Measurements from ENCODE around the gene C12orf57. TPM values are rescaled to one million over a fixed set of nuclear protein-coding genes. Genes with fewer than 3 reads are reported as not detected.

Gene C12orf57
- total RNA-seq, 1 donor from 2014 or later: 236 TPM

- peaks cover 4% of the 10 kb centered on the region for H3K36me3 ChIP-seq (ENCODE audit: control insufficient read depth, insufficient read depth, low read length)
- no peak for TF ChIP-seq CTCF (IDR thresholded peaks at IDR 0.05; ENCODE audit: insufficient read depth, low read length, poor library complexity, severe bottlenecking)
- no peaks in the 10 kb centered on the region for H3K27me3 ChIP-seq (ENCODE audit: control insufficient read depth, insufficient read depth, low read length)
- no peak overlapping the region for H3K4me3 ChIP-seq (ENCODE audit: low read depth, low read length)
- DNase-seq (ENCODE audit: low read depth): no peak
Observed at GRCh38 chr12:6979021-6979420, 35.2 kb downstream of the C12orf57 start.

GRCh38 chr12:6979453-6979852, 35.6 kb downstream of the C12orf57 start:
- no peaks in the 10 kb centered on the region for H3K27me3 ChIP-seq (ENCODE audit: control insufficient read depth, insufficient read depth, low read length)
- DNase-seq (ENCODE audit: low read depth): no peak
- H3K36me3 ChIP-seq (ENCODE audit: control insufficient read depth, insufficient read depth, low read length): peaks cover 4% of the 10 kb centered on the region
- no peak overlapping the region for H3K4me3 ChIP-seq (ENCODE audit: low read depth, low read length)
- TF ChIP-seq CTCF (IDR thresholded peaks at IDR 0.05; ENCODE audit: insufficient read depth, low read length, poor library complexity, severe bottlenecking): no peak

- peaks cover 4% of the 10 kb centered on the region for H3K36me3 ChIP-seq (ENCODE audit: control insufficient read depth, insufficient read depth, low read length)
- no peak for TF ChIP-seq CTCF (IDR thresholded peaks at IDR 0.05; ENCODE audit: insufficient read depth, low read length, poor library complexity, severe bottlenecking)
- no peak for DNase-seq (ENCODE audit: low read depth)
- no peaks in the 10 kb centered on the region for H3K27me3 ChIP-seq (ENCODE audit: control insufficient read depth, insufficient read depth, low read length)
- H3K4me3 ChIP-seq (ENCODE audit: low read depth, low read length): no peak overlapping the region
Observed at GRCh38 chr12:6980075-6980474, 36.3 kb downstream of the C12orf57 start.

- Histone ChIP-seq H3K36me3 (ENCODE audit: control insufficient read depth, insufficient read depth, low read length) (peaks cover 2% of the 10 kb centered on the region), H3K4me3 (ENCODE audit: low read depth, low read length) (no peak overlapping the region), H3K27me3 (ENCODE audit: control insufficient read depth, insufficient read depth, low read length) (no peaks in the 10 kb centered on the region)
- TF ChIP-seq CTCF (IDR thresholded peaks at IDR 0.05; ENCODE audit: insufficient read depth, low read length, poor library complexity, severe bottlenecking): no peak
- DNase-seq (ENCODE audit: low read depth): no peak
Observed at GRCh38 chr12:6980740-6981139, 36.9 kb downstream of the C12orf57 start.

- H3K27me3 ChIP-seq (ENCODE audit: control insufficient read depth, insufficient read depth, low read length): no peaks in the 10 kb centered on the region
- H3K4me3 ChIP-seq (ENCODE audit: low read depth, low read length): no peak overlapping the region
- no peak for DNase-seq (ENCODE audit: low read depth)
- TF ChIP-seq CTCF (IDR thresholded peaks at IDR 0.05; ENCODE audit: insufficient read depth, low read length, poor library complexity, severe bottlenecking): no peak
- peaks cover 2% of the 10 kb centered on the region for H3K36me3 ChIP-seq (ENCODE audit: control insufficient read depth, insufficient read depth, low read length)
Observed at GRCh38 chr12:6981152-6982052, 37.6 kb downstream of the C12orf57 start.
